ENCODE results near the gene RAI14.
A peak's percentile ranks its signal among the peaks of the same experiment; 100 is the strongest.

RAI14 gene

GRCh38 chr5:34648039-34648839, 7.9 kb upstream of the RAI14 start:
- no peak for DNase-seq

DNA sequence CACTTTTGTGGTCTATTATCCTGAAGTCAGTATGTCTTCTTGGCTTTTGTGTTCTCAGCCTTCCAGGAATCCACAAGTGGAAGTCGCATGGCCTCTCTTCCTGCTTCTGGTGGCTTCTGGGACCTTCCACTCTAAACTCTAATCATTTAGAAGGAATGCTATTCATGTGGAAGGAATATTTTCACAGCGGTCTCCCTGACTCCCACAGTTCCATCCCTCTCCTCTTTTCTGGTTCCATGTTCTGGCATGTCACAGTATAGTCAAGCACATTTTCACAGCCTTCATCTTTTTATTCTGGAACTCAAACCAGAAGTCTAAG, 7.3 kb upstream of the RAI14 start:
- DNase-seq, result no peak

DNA sequence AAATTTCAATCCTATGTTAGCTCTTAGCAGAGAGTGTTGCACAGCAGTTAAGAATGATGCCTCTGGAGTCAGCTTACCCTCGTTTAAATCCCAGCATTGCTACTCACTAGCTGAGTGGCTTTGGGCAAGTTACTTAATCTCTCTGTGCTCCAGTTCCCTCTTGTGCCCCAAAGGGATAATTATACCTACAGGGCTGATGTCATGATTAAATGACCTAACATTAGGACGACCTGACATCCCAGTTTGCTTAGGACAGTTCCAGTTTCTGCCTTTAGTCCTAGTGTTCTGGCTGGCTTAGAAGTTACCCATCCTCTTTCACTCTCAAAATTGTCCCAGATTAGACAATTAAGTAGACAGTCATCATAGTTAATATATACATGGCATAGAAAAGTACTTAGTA, 4.3 kb upstream of the RAI14 start:
- no peak for DNase-seq

DNA sequence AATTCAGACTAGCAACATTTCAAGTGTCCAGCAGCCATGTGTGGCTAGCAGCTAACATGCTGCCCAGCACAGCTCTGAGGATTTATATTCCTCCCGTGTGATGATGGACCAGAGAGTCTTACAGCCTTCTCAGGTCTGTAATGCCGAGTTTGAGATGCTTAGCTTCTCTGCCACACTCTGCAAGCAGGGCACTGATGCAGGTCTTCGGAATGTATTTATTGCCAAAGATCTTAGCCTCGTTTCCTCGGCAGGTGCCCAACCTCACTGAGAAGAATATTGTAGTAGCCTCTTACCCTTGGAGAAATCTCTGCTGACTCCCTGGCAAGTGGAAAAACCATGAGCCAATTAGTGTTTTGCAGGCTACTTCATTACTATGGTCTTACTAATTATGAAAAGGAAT, 3.7 kb upstream of the RAI14 start:
- DNase-seq, result no peak

DNA sequence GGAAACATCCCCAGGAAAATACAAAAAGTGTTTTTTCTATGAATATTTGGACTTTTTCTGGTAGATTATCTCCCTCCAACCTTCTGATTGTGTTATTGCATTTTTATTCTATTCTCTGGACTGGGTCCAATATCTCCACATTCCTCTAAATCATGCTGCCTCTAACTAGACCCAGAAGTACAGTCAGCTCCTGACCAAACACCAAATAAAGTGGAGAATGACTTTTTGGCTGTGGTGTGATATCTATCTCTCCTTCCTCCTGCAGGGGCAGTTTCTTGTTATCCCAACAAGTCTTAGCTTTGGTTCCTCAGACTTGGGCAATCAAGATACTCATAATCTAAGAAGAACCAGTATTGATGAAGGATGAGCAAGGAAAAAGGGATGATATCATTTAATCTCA, 3.2 kb upstream of the RAI14 start:
- no peak for DNase-seq

DNA sequence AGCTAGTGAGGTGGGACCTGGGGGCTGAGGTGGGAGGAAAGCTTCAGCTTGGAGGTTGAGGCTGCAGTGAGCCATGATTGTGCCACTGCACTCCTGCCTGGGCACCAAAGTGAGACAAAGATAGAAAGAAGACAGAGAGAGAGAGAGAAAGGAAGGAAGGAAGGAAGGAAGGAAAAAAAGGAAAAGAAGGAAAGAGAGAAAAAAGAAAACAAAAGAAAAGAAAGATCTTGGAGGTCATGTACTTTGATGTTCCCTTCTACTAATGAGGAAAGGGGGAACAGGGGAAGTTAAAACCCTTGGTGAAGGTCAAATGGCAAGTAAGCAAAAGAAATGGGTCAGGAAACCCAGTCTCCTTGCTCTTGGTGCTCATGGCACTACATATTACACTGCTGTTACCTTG, 2.4 kb upstream of the RAI14 start:
- DNase-seq, result no peak

- peak; percentile 77 for DNase-seq
These were observed 655 bp upstream of the RAI14 start for GRCh38 chr5:34655354-34655991.

- DNase-seq, result no peak
These were observed 659 bp downstream of the RAI14 start for GRCh38 chr5:34656700-34657273.

DNA sequence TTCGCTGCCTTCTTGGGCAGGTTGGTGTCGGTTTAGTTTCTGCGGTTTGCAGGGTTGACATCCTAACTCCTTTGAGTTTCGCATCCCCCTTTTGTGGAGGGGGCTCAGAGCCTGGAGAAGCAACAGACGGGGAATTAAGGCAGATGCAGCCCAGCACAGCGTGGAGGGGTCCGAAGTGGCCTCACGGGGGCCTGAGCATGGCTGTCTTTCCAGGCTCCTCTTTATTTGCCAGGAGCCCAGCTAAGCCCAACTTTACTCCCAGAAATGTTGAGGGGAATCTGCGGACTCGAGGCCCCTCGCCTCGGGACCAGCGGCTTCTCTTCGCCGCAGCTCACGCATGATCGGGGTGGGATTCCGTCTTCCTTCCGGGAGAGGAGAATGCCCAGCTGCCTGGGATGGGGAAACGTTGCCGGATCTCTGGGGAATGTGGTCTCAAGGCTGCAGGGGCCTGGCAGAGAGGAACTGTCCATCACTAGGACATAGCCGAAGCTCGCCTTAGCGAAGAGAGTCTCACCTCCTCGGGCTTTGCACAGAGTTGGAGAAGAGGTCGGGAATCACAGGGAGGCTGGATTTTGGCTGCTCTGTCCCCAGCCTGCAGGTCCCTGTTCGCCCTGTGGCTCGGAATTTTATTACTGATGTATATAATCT, 1.3 kb downstream of the RAI14 start:
- DNase-seq, result no peak

DNA sequence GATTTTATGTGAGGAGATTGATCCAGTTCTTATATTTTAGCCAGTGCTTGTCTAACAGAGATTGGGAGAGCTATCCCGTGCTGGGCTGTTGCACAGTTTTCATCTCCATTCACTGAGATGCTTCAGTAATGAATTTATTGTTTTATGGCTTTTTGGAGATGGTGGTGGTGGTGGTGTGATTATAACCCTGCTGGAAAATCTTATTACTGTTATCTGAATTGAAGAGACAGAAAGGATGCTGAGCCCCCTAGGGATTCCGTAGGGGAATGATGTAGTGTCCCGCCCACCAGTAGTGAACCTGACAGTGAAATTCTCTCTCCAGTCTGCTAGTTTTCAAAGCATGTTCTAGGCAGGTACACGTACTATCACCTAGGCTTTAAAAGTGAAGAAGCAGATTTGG, 1.9 kb downstream of the RAI14 start:
- DNase-seq, result no peak

DNA sequence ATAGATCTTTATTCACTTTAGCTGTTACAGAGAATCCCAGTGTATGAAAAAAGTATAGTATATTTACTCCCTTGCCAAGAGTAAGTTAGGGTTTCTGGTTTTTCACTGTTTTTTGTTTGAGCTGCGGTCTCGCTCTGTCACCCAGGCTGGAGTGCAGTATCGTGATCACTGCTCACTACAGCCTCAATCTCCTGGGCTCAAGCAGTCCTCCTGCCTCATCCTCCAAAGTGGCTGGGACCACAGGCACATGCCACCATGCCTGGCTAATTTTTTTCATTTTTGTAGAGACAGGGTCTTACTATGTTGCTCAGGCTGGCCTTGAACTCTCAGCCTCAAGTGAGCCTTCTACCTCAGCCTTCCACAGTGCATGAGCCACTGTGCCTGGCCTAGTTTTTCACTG, 3.0 kb downstream of the RAI14 start:
- DNase-seq, result no peak

DNA sequence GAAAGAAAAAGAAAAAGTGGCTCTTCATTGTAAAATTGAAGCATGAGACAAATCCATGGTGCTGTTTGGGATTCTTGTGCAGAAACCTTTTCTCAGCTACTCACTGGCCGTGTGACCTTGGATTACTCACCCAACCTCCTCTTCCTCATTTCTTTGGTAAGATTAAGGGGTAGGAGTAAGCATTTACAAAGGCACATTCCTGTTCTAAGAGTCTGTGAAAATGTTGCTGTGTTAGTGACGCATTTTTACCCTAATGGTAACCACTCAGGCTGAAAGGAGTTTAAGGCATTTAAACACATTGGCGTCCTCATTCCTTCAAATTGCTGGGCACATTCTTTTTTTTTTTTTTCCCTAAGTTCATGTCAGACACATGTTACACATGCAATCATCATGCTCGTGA, 4.3 kb downstream of the RAI14 start:
- no peak for DNase-seq

GRCh38 chr5:34663771-34664496, 7.8 kb downstream of the RAI14 start:
- DNase-seq, result no peak

GRCh38 chr5:34666392-34667080, 10.4 kb downstream of the RAI14 start:
- no peak for DNase-seq

DNA sequence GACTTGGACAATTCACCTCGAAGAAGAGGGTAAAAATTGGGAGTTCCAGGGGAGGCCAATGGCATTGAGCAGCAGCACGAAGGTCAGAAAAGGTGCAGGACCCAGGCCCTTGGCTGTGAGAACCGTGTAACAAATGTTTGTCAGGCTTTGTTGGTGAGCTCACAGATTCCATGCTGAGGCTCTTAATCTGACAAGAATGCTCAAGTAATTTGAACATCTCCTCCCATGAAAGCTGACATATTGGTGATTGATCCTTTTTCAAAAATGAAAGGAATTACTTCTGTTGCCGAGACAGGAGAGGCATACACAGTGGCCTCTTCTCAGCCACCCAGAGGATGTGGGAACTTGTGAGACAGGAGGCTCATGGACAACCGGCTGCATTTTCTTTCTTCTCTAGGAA, 11.6 kb downstream of the RAI14 start:
- DNase-seq, result no peak

- no peak for DNase-seq
These were observed 13.9 kb downstream of the RAI14 start for GRCh38 chr5:34669931-34670516.

- DNase-seq, result no peak
These were observed 16.1 kb downstream of the RAI14 start for GRCh38 chr5:34672196-34672595.

DNA sequence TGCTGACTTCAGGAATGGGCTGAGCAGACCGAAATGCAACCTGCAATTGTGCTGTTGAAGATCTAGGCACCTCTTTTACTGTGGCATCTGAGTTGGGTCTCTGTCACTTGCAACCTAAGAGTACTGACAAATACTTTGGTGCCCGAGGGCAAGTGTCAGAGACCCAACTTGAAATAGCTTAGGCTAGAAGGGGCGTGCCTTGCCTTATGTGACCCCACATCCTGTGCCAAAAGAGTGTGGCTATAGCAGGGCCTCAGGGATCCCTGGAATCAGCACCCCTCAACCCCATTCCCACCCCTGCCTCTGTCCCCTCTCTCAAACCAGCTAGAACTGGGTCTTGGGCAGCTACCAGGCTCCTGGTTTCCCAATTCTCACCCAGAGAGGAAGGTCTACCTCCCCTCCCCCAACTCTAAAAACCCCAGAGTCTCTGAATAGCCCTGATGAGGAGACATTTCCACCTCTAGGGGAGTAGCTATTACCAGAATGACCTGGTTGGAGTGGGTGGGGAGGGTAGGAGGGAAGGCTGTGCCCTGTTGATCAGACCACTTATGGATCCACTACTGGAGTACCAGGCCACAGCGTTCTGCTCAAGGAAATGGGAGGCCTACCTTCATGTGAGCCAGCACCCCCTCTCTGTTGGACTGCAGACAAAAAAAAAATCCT, 17.5 kb downstream of the RAI14 start:
- DNase-seq, result no peak

GRCh38 chr5:34674187-34674586, 18.1 kb downstream of the RAI14 start:
- no peak for DNase-seq

DNA sequence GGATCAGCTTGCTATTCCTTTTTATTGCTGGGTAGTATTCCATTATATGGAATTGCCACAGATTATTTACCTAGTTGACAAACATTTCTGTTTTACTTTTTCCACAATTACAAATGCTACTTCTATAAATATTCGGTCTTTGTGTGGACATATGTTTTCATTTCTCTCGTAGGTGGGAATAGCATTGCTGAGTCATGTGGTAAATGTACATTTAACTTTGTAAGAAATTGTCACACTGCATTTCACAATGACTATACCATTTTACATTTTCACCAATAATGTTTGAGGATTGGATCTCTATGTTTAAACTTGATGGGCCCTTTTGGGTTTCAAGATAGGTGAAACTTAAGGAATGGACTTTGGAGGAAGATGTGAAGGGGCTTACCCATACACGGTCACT, 19.7 kb downstream of the RAI14 start:
- DNase-seq, result no peak

- no peak for DNase-seq
These were observed 20.3 kb downstream of the RAI14 start for GRCh38 chr5:34676416-34676815.

GRCh38 chr5:34677428-34677827, 21.3 kb downstream of the RAI14 start:
- DNase-seq, result no peak
